Measurements from ENCODE around the gene CPNE6.
A peak's percentile ranks its signal among the peaks of the same experiment; 100 is the strongest.
"Not testable (repeated sequence)": the region's sequence is repeated elsewhere in the genome, so short reads cannot be mapped to it uniquely, and the experiment has no call there.

Gene CPNE6

DNA sequence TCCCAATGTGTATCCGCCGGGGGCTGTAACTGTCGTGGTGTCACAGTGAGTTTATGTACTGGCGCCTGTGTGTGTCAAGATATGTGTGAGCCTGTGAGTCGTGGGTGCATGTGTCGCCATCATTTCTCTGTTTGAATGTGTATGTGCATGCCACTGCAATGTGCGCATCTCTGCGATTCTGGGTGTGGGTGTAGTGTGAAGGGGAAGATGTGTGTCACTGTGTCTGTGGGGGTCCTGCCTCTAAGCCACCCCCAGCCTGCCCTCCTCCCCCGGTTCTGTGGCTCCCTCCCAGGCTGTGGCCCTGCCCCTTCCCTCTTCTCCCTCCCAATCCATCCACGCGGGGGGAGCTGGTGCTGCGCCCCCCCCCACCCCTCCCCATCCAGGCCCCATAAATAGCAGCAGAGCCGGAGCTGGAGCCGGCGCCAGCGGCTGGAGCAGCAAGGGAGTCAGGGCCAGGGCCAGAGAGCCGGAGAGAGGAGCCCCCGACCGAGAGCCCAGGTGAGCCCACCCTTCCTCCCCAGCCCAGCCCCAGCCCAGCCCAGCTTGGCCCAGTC, at the start of gene CPNE6:
CPNE6 (plus strand) TSS at position 419 of the 554 bp plus-strand sequence. CDS start 1,375 bp downstream, outside the sequence.
- no peak for DNase-seq (ENCODE audit: low read depth)

DNA sequence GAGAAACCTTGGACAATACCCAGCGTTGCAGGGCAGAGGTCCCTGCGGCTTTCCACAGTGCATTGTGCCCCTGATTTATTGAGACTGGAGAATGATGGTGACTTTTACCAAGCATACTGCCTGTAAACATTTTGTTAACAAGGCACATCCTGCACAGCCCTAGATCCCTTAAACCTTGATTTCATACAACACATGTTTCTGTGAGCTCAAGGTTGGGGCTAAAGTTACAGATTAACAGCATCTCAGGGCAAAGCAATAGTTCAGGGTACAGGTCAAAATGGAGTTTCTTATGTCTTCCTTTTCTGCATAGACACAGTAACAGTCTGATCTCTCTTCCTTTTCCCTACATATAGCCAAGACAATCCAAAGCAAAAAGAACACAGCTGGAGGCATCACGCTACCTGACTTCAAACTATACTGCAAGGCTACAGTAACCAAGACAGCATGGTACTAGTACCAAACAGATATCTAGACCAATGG, 46.4 kb upstream of the CPNE6 start:
- DNase-seq (ENCODE audit: low read depth) = not testable (repeated sequence)

DNA sequence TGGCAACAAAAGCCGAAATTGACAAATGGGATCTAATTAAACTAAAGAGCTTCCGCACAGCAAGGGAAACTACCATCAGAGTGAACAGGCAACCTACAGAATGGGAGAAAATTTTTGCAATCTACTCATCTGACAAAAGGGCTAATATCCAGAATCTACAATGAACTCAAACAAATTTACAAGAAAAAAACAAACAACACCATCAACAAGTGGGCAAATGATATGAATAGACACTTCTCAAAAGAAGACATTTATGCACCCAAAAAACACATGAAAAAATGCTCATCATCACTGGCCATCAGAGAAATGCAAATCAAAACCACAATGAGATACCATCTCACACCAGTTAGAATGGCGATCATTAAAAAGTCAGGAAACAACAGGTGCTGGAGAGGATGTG, 41.7 kb upstream of the CPNE6 start:
- not testable (repeated sequence) for DNase-seq (ENCODE audit: low read depth)

DNA sequence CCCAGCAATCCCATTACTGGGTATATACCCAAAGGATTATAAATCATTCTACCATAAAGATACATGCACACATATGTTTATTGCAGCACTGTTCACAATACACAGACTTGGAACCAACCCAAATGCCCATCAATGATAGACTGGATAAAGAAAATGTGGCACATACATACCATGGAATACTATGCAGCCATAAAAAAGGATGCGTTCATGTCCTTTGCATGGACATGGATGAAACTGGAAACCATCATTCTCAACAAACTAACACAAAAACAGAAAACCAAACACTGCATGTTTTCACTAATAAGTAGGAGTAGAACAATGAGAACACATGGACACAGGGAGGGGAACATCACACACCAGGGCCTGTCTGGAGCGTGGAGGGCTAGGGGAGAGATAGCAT, 40.0 kb upstream of the CPNE6 start:
- DNase-seq (ENCODE audit: low read depth) = not testable (repeated sequence)

DNA sequence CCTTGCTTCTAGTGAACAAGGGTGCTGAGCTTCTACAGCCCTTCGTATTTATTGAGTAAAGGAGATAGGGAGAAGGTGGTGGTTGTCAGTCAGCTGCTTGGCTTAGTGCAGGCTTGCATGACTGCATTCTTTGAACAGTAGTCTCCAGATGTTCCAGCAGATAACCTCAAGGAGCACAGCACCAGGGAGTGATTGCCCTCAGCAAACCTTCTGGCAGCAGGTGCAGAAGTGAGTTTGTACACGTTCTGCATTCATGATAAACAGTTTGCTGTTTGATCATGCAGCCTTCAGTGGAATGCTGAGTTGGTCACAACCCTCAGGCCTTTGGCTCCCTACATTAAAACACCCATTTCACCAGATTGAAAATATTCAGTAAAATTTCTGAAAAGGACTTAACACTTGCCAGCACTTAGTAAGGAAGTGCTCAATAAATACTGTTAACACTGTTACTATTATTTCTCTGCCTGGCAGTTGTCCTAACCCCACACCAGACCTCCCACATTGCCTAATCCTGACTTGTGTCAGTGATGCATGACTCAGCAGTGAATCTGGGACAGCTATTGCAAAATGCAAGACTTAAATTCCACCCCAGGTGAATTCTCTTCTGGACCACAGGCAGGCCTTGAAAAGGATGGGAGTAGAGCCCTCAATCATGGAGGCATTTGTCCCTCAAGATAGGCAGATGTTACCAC, 38.5 kb upstream of the CPNE6 start:
- DNase-seq (ENCODE audit: low read depth) = no peak

DNA sequence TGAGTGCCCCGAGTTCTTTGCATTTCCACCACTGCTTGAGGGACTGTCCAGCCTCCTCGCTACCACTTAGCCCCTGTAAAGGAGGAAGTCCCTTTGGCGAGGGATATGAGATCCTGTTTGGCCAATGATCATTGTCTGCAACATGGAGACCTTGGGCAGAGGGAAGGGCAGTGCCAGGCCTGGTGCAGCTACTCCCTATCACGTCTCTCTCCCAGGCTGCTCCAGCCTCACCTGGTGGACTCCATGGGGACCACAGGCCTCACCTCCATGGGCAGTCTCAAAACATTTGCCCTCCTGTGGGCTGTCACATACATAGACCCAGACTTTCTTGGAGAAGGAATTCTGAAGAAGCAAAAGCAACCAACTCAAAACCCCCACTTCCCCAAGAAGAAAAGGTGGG, 35.6 kb upstream of the CPNE6 start:
- not testable (repeated sequence) for DNase-seq (ENCODE audit: low read depth)

DNA sequence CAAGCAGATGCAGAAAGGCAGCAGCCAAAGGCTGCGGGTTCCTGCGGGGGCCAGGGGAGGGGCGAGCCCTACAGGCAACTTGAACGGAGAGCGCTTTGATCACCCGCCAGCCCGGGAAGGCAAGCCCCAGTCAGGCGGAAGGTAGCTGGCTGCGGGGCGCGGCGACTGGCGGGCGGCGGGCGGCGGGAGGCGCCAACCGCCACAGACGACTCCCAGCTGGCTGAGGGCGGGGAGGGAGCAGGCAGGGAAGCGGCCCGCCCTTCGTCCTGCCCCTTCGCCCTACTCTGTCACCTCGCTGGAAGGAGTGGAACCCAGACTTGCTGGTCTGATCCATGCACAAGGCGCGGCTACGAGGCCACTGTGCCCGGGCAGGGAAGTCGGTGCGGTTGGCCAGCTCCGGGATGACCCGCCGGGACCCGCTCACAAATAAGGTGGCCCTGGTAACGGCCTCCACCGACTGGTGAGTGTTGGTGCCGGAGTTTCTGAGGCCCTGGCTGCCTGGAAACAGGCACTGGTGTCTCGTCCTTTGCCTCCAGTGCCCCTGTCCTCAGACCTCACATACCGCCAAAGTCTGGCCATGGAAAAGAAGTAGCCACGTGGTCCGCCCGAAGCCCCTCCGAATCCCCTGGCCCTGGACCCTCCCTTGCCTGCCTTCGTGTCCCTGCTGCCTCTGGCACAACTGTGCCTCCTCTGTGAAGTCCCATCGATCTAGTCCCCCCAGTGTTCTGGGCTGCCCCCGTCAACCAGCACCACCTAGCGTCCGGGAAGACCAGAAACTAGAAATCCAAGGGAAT, 35.0 kb upstream of the CPNE6 start:
- DNase-seq (ENCODE audit: low read depth) = peak; percentile 29

DNA sequence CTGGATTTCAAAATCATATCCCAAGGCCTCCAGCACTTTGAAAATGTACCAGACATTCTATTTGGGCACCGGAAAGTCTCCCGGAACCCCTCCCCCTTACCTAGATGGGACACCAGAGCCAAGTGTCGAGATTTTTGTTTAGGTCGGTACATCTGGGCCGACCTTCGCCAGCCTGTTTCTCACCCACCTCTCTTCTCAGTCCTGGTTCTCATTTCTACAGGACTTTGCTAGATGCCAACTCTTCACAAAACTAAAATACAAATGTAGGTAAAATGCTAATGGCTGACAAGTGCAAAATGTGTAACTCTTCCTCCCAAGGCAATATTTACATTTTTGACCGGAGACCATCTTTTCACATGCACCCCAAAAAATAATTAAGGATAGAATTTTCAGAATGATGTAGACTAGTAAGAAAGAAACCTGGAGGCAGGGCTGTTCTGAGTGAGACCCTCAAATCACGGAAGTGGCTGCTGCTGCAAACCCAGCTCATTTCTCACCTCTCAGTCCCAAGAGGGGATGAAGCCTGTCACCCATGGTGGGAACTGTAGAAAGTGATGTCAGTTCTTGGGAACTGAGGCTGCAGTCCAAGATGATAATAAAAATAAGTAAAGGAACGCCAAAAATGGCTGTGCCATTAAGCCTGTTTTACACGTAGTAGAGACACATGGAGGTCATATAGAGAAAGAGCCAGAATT, 34.3 kb upstream of the CPNE6 start:
- not testable (repeated sequence) for DNase-seq (ENCODE audit: low read depth)

DNA sequence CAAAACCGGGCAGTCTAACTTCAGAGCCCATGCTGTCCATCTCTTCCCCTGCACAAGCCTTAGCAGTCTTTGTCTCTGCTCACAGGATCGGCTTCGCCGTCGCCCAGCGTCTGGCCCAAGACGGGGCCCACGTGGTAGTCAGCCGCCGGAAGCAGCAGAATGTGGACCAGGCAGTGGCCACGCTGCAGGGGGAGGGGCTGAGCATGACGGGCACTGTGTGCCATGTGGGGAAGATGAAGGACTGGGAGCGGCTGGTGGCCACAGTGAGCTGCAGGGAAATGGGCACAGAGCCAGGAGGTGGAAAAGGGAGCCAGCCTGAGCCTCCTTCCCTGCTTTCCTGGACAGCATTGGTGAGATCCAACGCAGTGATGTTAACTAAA, 33.7 kb upstream of the CPNE6 start:
- no peak for DNase-seq (ENCODE audit: low read depth)

DNA sequence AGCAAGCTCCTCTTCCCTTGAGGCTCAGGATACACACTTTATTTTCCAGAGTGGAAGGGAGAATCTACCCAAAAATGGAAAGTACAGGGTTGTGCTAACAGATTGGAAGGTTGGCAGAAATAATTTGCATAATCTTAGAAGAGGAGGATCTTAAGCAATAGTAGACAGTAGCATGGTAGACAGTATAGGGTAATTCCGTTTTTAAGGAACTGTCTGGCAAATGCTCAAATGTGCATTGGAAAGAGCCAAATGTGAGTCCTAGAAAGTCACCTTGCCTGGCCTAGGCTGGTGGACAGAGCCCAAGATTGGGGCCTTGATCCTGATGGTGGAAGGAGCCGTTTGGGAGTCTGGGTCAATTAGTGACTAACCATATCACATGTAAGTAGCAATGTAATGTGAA, 32.7 kb upstream of the CPNE6 start:
- no peak for DNase-seq (ENCODE audit: low read depth)

DNA sequence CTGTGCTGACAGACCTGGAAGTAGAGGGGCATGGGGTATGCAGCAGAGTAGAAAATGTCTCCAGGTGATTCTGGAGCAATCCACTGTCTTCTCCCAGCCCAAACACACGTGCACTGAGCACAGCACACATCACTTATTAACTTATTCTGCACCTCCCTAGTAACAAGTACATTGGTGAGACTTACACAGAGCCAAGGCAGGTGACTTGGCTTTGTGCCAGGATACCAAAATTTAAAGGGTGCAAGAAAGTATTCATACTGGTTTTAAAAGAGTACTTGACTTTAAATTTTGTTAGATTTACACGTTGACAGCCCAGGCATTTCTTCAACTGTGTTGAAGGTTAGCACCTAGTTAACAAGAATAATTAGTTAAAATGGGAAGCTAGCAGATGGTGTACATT, 30.7 kb upstream of the CPNE6 start:
- DNase-seq (ENCODE audit: low read depth) = no peak

DNA sequence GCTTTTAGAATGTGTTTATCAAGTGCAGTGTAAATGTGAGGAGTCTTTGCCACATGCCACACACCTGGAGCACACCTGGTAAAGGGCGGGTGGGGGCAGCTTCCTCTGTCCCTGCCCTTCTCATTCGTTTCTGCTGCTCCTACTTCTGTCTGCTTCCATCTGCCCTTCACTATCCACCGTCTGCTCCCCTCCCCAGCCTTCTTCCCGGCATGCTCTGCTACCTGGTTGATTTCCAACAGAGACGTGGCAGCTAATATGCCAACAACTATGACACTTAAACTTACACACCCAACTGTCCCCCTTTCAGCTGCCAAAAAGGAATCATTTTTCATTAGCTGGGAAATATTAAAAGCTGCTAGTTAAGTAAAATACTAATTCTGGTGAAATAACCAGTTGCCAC, 28.6 kb upstream of the CPNE6 start:
- DNase-seq (ENCODE audit: low read depth) = no peak

DNA sequence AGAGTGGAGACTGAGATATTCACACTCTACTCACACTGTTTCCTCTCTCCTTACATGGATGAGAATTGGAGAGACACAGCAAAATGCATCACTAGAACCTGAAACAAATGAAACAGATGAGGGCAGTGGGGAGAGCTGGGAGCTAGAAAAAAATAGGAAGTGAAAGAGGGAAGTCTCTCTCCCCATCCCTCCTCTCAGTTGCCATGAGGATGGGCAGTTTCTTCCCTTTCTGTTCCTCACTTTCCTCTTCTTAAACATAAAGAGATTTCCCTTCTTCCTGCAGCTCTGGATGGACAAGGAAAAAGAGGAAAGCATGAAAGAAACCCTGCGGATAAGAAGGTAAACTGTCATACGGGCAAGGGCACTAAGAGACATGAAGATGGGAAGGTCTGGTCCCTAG, 22.4 kb upstream of the CPNE6 start:
- not testable (repeated sequence) for DNase-seq (ENCODE audit: low read depth)

DNA sequence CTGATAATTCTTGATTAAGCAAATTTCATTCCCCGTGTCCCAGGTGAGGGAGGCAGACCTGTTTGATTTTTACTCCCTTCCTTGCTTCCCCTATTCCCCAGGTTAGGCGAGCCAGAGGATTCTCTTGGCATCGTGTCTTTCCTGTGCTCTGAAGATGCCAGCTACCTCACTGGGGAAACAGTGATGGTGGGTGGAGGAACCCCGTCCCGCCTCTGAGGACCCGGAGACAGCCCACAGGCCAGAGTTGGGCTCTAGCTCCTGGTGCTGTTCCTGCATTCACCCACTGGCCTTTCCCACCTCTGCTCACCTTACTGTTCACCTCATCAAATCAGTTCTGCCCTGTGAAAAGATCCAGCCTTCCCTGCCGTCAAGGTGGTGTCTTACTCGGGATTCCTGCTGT, 20.6 kb upstream of the CPNE6 start:
- DNase-seq (ENCODE audit: low read depth) = not testable (repeated sequence)

DNA sequence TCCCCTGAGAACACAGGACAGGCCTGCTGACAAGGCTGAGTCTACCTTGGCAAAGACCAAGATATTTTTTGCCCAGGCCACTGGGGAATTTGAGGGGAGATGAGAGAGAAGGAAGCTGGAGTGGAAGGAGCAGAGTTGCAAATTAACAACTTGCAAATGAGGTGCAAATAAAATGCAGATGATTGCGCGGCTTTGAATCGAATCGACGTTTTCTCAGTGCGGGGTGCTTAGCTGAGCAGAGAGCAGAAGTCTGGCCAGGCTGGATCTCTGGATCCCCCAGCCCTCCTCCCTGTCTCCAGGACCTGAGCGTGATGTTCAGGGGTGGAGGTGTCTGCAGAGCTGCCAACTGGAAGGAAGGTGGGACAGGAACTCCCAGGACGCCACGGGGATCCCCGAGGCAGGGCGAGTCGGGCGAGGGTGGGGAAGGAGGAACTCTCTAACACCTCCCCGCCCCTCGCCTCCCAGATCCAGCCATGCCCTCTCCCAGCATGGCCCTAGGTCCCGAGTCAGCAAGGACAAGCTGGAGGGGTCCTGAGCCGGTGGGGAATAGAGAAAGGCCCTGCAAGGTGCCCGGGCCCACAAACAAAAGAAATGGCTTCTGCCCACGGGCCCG, 20.1 kb upstream of the CPNE6 start:
- no peak for DNase-seq (ENCODE audit: low read depth)

DNA sequence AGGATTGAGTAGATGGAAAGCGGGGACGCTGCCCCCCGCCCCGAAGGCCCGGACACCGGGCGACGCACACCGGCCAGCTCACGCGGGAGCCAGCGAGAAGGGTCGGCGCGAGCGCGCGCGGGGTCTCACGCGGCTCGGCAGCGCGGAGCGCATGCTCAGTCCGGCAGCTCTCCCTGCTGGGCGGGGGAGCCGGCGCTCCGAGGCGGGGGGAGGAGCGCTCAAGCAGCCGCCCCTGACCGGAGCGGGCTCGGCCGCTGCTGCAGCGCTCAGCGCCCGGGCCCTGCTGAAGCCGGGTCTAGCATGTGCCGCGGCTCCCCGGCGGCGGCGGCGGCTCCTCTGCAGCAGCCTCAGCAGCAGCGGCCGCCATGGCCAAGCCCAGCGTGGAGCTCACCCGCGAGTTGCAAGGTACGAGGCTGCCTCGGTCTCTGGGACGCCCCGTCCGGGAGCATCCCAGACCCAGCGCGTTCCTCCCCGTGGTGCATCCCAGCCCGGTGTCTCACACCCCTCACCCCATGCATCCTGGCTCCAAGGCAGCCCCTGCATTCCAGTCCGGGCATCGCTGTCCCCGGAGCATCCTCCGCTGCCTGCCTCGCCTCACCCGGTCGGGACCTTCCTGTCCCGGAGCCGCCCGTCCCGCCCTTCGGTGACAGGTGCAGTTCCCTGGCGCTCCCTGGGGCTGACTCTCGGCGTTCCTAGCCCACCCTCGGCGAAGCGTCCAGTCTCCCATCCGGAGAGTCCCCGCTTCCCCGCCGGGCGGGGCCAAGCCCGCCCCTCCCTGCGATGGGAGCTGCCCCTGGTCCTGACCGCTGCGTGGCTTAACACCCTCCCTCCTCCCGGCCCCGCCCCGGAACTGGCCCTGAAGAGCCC, 19.3 kb upstream of the CPNE6 start, which contains the start of gene CARMIL3:
CARMIL3 (plus strand) TSS at position 221 of the 867 bp plus-strand sequence; CDS start at position 366, 145 bp downstream.
- DNase-seq (ENCODE audit: low read depth) = peak; percentile 37

DNA sequence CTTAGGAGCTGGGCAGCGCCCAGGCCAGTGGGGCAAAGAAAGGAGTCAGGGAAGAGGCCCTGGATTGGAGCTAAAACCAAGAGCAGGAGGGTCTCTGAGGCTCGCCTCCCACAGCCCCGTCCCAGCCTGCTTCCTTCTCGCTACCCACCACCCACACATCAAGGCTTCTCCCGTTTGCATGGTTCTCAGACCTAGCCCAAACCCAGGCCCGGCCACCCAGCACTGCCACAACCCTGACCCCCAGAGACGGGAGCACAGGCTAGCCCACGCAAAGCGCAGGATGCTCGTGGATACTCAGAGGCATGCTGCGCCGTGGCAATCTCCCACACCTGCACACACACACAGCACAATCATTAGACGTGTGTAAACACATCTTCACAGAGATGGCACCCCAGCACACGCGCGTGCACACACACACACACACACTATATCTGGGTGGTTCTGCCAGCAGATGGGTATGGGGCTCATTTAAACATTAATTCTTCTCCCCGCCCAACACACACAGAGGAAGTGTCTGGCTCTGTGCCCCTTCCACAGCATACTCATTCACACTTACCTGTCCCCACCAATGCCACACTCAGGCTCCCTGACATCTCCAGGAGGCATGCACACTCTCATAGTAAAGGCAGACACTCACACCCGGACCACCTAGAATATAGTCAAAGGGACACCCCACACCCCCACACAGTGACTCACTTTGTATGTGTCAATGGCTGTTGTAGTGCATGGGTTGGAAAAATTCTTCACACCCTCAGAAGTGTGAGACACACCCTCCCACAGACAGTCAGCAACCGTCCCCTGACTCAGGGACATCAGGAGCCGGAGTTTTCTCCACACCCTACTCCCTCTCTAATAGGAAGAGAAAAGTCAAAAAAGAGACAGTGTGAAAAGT, 18.5 kb upstream of the CPNE6 start:
- peak; percentile 21 for DNase-seq (ENCODE audit: low read depth)

DNA sequence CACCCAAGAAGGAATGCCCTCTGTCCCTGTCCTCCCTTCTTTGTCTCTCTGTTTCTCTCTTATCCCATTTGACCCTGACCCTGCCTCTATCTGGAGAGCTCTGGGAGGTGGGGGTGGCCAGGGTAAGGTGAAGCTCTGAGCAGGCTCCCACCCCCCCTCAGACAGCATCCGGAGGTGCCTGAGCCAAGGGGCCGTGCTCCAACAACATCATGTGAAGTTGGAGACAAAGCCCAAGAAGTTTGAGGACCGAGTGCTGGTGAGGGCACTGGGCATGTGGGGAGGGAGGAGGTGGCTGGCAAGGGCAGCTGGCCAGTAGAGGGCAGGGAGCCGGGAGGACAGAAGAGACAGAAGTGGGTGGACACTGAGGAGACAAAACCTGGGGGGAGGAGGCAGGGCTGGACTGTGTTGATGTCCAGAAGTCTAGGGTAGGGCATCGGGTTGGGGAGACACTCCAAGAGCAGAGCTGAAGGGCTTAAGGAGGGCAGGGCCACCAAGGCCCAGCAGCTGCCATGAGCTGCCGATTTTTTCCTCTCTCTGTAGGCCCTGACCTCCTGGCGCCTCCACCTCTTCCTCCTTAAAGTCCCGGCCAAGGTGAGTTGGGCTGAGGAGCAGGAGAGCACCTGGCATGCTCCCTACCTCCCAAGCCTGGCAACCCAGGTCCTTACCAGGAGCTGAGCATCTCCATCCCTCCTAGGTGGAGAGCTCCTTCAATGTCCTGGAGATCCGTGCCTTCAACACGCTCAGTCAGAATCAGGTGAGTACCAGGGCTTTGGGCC, 17.6 kb upstream of the CPNE6 start:
- no peak for DNase-seq (ENCODE audit: low read depth)

DNA sequence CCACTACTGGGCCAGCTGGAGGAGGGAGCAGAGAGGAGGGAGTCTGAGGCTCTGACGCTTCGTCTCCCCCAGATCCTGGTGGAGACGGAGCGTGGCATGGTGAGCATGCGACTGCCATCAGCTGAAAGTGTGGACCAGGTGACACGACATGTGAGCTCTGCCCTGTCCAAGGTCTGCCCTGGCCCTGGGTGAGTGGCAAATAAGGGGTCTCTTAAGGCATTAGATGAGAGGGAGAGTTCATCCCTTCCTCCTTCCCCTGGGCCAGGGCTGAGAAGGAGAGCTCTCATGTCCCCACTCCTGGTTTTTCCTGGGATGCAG, 17.1 kb upstream of the CPNE6 start:
- DNase-seq (ENCODE audit: low read depth) = no peak
